Smooth muscle cell (in vitro differentiated cells): Measurements from ENCODE around the gene ASIP. TPM values are rescaled to one million over a fixed set of nuclear protein-coding genes. Genes with fewer than 3 reads are reported as not detected.

Source experiments
- DNase-seq: peaks from one replicate; lab custom pipeline; 2025; ENCODE audit not compliant: unreplicated experiment; lab: John Stamatoyannopoulos, UW
- H2AFZ ChIP-seq: fragments of 200-600 bp; sonication (generic); 2 replicates; pipeline ENCODE4 v1.6.0; 2016; ENCODE audit warnings: antibody characterized with exemption, low read depth, mild to moderate bottlenecking
- H3F3A ChIP-seq: fragments of 200-600 bp; sonication (generic); 2 replicates; pipeline ENCODE4 v1.6.0; 2017; ENCODE audit warnings: antibody characterized with exemption, low read depth
- H3K27ac ChIP-seq: fragments of 200-600 bp; sonication (generic); 2 replicates; pipeline ENCODE4 v1.5.1; 2016; ENCODE audit warnings: low read depth, mild to moderate bottlenecking
- H3K27me3 ChIP-seq: fragments of 200-600 bp; sonication (generic); 2 replicates; pipeline ENCODE4 v1.6.1; 2016; ENCODE audit warnings: low read depth, mild to moderate bottlenecking
- H3K36me3 ChIP-seq: fragments of 200-600 bp; sonication (generic); 2 replicates; pipeline ENCODE4 v1.5.1; 2016; ENCODE audit warnings: low read depth
- H3K4me1 ChIP-seq: fragments of 200-600 bp; sonication (generic); 2 replicates; pipeline ENCODE4 v1.5.1; 2016; ENCODE audit warnings: low read depth
- H3K4me2 ChIP-seq: fragments of 200-600 bp; sonication (generic); 2 replicates; pipeline ENCODE4 v1.6.0; 2016; ENCODE audit warnings: mild to moderate bottlenecking
- H3K4me3 ChIP-seq: fragments of 200-600 bp; sonication (generic); 2 replicates; pipeline ENCODE4 v1.5.1; 2016; ENCODE audit warnings: mild to moderate bottlenecking
- H3K79me2 ChIP-seq: fragments of 200-600 bp; sonication (generic); 2 replicates; pipeline ENCODE4 v1.6.0; 2016; ENCODE audit warnings: low read depth, mild to moderate bottlenecking
- H3K9ac ChIP-seq: fragments of 200-600 bp; sonication (generic); 2 replicates; pipeline ENCODE4 v1.6.0; 2016; ENCODE audit warnings: low read depth
- H3K9me3 ChIP-seq: fragments of 200-600 bp; sonication (generic); replicated peaks from 2 replicates; pipeline ENCODE4 v1.5.1; 2016; ENCODE audit warnings: low read depth
- H4K20me1 ChIP-seq: fragments of 200-600 bp; sonication (generic); 2 replicates; pipeline ENCODE4 v1.6.0; 2016; ENCODE audit warnings: low read depth
- CTCF ChIP-seq: fragments of 200-600 bp; sonication (generic); IDR thresholded peaks from 2 replicates; pipeline ENCODE4 v1.5.1; 2017; ENCODE audit warnings: borderline replicate concordance, mild to moderate bottlenecking, antibody characterized with exemption; ENCODE audit not compliant: insufficient read depth, poor library complexity, severe bottlenecking
- WGBS: methylation state at CpG from one replicate; pipeline ENCODE4 v1.1.7; 2016; ENCODE audit warnings: low lambda C conversion rate; 5-methylcytosine and 5-hydroxymethylcytosine counted together
- polyA plus RNA-seq: library from polyadenylated mRNA; unstranded; fragments of >200 nt; fragmentation: Nextera tagmentation; extraction: Ambion mirVana; gene quantifications from 2 replicates; pipeline ENCODE4 v1.2.1, GENCODE V29; 2016
- total RNA-seq: library from RNA; depleted of rRNA; stranded (reverse); fragments of >200 nt; gene quantifications from 2 replicates; pipeline ENCODE4 v1.2.3, GENCODE V29; 2014

The ASIP gene
- total and polyA plus RNA-seq, 2 experiments from 2014 or later = not detected

- H3K4me2 ChIP-seq = no peak overlapping the region
- H3K36me3 ChIP-seq = no peaks in the 10 kb centered on the region
- no peak overlapping the region for H3K9ac ChIP-seq
- no peak overlapping the region for H3K4me3 ChIP-seq
- no peak for TF ChIP-seq CTCF
- no peak overlapping the region for H3K27ac ChIP-seq
- no peak overlapping the region for H2AFZ ChIP-seq
- no peak for DNase-seq
- no peaks in the 10 kb centered on the region for H4K20me1 ChIP-seq
- H3K4me1 ChIP-seq = no peaks in the 10 kb centered on the region
- H3K27me3 ChIP-seq = no peaks in the 10 kb centered on the region
- no peaks in the 10 kb centered on the region for H3K9me3 ChIP-seq
- no peaks in the 10 kb centered on the region for H3K79me2 ChIP-seq
- no peaks in the 10 kb centered on the region for H3F3A ChIP-seq
Measured at GRCh38 chr20:34231634-34232033, 9.6 kb upstream of the ASIP start.

GRCh38 chr20:34232494-34233087, 8.6 kb upstream of the ASIP start:
- Histone ChIP-seq H3K36me3 (no peaks in the 10 kb centered on the region), H2AFZ (no peak overlapping the region), H3K4me2 (no peak overlapping the region), H3K27me3 (no peaks in the 10 kb centered on the region), H3K79me2 (no peaks in the 10 kb centered on the region), H3K9me3 (no peaks in the 10 kb centered on the region), H3K9ac (no peak overlapping the region), H3K4me3 (no peak overlapping the region), H3K27ac (no peak overlapping the region), H3F3A (no peaks in the 10 kb centered on the region), H3K4me1 (no peaks in the 10 kb centered on the region), H4K20me1 (no peaks in the 10 kb centered on the region)
- DNase-seq = no peak
- TF ChIP-seq CTCF = no peak
- 96% methylated on average over 3 of the region's 3 CpGs for WGBS

- no peaks in the 10 kb centered on the region for H4K20me1 ChIP-seq
- no peak overlapping the region for H3K4me2 ChIP-seq
- H3F3A ChIP-seq = no peaks in the 10 kb centered on the region
- no peaks in the 10 kb centered on the region for H3K4me1 ChIP-seq
- H3K27ac ChIP-seq = no peak overlapping the region
- no peaks in the 10 kb centered on the region for H3K27me3 ChIP-seq
- no peak overlapping the region for H2AFZ ChIP-seq
- no peaks in the 10 kb centered on the region for H3K36me3 ChIP-seq
- no peak for TF ChIP-seq CTCF
- H3K9me3 ChIP-seq = peaks cover 5% of the 10 kb centered on the region
- DNase-seq = no peak
- H3K9ac ChIP-seq = no peak overlapping the region
- no peak overlapping the region for H3K4me3 ChIP-seq
- no peaks in the 10 kb centered on the region for H3K79me2 ChIP-seq
Measured at GRCh38 chr20:34233687-34234086, 7.5 kb upstream of the ASIP start.

GRCh38 chr20:34235875-34236274, 5.3 kb upstream of the ASIP start:
- Histone ChIP-seq H3K36me3 (no peaks in the 10 kb centered on the region), H4K20me1 (no peaks in the 10 kb centered on the region), H3K27me3 (no peaks in the 10 kb centered on the region), H2AFZ (no peak overlapping the region), H3K4me3 (no peak overlapping the region), H3K9ac (no peak overlapping the region), H3F3A (no peaks in the 10 kb centered on the region), H3K27ac (no peak overlapping the region), H3K4me1 (no peaks in the 10 kb centered on the region), H3K9me3 (peaks cover 5% of the 10 kb centered on the region), H3K4me2 (no peak overlapping the region), H3K79me2 (no peaks in the 10 kb centered on the region)
- WGBS = 96% methylated on average over 1 of the region's 2 CpGs
- no peak for DNase-seq
- no peak for TF ChIP-seq CTCF
